Cardiac muscle cell (in vitro differentiated cells and primary cell): Measurements from ENCODE around the gene BCS1L. TPM values are rescaled to one million over a fixed set of nuclear protein-coding genes. Genes with fewer than 3 reads are reported as not detected.
A peak's percentile ranks its signal among the peaks of the same experiment; 100 is the strongest.

Experiments used
- DNase-seq, 2 donors: peaks; one replicate each; pipeline versions ENCODE4 v3.0.0 to v3.0.0-alpha.2; 2010 to 2017; ENCODE audit warnings: low read depth in 1 of 2, low spot score in 1 of 2
- H3K27ac ChIP-seq: fragments of 200-600 bp; sonication (generic); 2 replicates; pipeline ENCODE4 v1.5.1; 2016
- H3K27me3 ChIP-seq: fragments of 200-600 bp; sonication (generic); 2 replicates; pipeline ENCODE4 v1.6.0; 2016; ENCODE audit warnings: control low read depth
- H3K36me3 ChIP-seq: fragments of 200-600 bp; sonication (generic); 2 replicates; pipeline ENCODE4 v1.5.1; 2016; ENCODE audit warnings: control low read depth
- H3K4me1 ChIP-seq: fragments of 200-600 bp; sonication (generic); 2 replicates; pipeline ENCODE4 v1.8.1; 2017; ENCODE audit warnings: low read depth, mild to moderate bottlenecking, mixed run types
- H3K4me3 ChIP-seq: fragments of 200-600 bp; sonication (generic); 2 replicates; pipeline ENCODE4 v1.5.1; 2016; ENCODE audit warnings: mild to moderate bottlenecking
- H3K9me3 ChIP-seq: fragments of 200-600 bp; sonication (generic); 2 replicates; pipeline ENCODE4 v1.5.1; 2017; ENCODE audit warnings: low read depth, mild to moderate bottlenecking, control low read depth
- polyA plus RNA-seq: library from polyadenylated mRNA; unstranded; fragments of >200 nt; fragmentation: Nextera tagmentation; extraction: Ambion mirVana; gene quantifications from 2 replicates; pipeline ENCODE4 v1.2.1, GENCODE V29; 2016
- total RNA-seq: library from RNA; depleted of rRNA; stranded (reverse); fragments of >200 nt; gene quantifications from 2 replicates; pipeline ENCODE4 v1.2.3, GENCODE V29; 2016
- TF ChIP-seq, protein P1 (sequence below): IDR thresholded peaks from 2 replicates; pipeline ENCODE4 v1.5.1; 2012; ENCODE audit warnings: low read depth, mild to moderate bottlenecking, low read length

Gene BCS1L
- total and polyA plus RNA-seq, 2 experiments from 2014 or later = 28.6 to 67.0 TPM

DNA sequence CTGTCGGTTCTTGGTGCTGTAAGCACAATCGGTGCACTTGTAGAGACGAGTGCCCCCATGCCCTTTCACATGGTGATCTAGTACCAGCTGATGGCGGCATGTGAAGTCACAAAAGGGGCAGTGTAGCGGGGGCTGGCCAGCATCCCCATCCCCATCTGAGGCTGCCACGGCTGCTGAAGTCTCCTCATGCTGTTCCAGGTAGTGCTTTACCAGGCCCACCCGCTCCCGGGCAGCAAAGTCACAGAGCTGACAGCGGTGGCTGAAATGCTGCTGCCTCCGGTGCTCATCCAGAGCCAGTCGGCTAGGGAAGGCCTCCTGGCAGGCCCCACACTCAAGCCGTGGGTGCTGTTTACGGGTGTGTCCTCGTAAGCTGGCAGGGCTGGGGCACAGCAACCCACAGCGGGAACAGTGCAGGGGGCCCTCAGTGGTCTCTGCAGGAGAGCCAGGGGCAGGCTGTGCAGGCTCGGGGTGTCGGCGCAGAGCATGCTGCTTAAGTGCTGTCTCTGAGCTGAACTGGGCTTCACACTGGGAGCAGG is 17.3 kb upstream of the BCS1L start:
- Histone ChIP-seq H3K27ac (no peak overlapping the region), H3K36me3 (peaks cover 50% of the 10 kb centered on the region), H3K27me3 (no peaks in the 10 kb centered on the region), H3K9me3 (no peaks in the 10 kb centered on the region), H3K4me1 (no peaks in the 10 kb centered on the region), H3K4me3 (no peak overlapping the region)
- TF ChIP-seq, protein P1, sequence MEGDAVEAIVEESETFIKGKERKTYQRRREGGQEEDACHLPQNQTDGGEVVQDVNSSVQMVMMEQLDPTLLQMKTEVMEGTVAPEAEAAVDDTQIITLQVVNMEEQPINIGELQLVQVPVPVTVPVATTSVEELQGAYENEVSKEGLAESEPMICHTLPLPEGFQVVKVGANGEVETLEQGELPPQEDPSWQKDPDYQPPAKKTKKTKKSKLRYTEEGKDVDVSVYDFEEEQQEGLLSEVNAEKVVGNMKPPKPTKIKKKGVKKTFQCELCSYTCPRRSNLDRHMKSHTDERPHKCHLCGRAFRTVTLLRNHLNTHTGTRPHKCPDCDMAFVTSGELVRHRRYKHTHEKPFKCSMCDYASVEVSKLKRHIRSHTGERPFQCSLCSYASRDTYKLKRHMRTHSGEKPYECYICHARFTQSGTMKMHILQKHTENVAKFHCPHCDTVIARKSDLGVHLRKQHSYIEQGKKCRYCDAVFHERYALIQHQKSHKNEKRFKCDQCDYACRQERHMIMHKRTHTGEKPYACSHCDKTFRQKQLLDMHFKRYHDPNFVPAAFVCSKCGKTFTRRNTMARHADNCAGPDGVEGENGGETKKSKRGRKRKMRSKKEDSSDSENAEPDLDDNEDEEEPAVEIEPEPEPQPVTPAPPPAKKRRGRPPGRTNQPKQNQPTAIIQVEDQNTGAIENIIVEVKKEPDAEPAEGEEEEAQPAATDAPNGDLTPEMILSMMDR = no peak
- no peak for DNase-seq

DNA sequence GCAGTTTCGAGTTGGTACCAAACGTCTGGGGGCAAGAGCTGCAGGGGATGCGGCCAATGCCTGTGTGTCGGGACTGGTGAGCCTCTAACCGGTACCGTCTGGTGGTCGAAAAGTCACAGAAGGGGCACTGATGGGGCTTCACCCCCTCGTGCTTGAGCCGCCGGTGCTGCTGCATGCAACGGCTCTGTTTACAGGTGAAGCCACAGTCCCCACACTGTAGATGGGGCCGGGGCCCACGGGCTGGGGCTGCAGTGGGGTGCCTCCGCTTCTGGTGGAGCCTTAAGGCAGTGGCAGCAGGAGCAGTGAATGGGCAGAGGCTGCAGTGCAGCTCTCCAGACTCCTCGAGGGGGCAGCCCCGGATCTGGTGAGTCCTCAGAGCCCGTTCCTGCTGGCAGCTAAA is 16.7 kb upstream of the BCS1L start:
- TF ChIP-seq, protein P1 = no peak
- H3K36me3 ChIP-seq = peaks cover 50% of the 10 kb centered on the region
- DNase-seq = no peak
- H3K27me3 ChIP-seq = no peaks in the 10 kb centered on the region
- no peaks in the 10 kb centered on the region for H3K4me1 ChIP-seq
- no peaks in the 10 kb centered on the region for H3K9me3 ChIP-seq
- H3K27ac ChIP-seq = no peak overlapping the region
- H3K4me3 ChIP-seq = no peak overlapping the region

DNA sequence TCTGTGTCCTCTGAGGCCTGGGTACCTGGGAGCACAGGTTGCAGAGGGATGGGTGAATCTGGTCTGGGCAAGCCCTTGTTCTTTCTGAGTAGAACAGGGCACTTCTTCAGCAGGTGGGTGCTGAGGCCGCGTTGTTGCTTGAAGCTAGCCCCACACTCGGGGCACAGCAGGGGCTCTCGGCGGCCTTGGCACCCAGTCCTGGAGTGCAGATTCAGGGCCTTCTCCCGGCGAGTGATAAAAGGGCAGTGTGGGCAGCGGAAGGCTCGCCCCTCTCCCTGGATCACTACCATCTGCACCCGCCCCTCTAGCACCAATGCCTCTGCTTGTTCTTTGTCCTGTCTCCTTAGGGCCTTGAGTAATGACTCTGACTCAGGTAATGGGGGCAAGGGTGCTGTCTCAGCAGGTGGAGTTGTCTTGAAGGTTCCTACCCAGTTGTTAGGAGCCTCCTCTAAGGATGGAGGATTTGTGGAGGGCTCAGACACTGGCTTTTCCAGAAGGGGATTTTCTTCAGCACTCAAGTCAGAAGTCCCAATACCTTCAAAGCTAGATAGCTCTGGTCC is 15.7 kb upstream of the BCS1L start:
- DNase-seq = no peak
- TF ChIP-seq, protein P1 = no peak
- H3K27me3 ChIP-seq = no peaks in the 10 kb centered on the region
- H3K4me1 ChIP-seq = no peaks in the 10 kb centered on the region
- H3K27ac ChIP-seq = no peak overlapping the region
- H3K9me3 ChIP-seq = no peaks in the 10 kb centered on the region
- peaks cover 50% of the 10 kb centered on the region for H3K36me3 ChIP-seq
- H3K4me3 ChIP-seq = no peak overlapping the region

DNA sequence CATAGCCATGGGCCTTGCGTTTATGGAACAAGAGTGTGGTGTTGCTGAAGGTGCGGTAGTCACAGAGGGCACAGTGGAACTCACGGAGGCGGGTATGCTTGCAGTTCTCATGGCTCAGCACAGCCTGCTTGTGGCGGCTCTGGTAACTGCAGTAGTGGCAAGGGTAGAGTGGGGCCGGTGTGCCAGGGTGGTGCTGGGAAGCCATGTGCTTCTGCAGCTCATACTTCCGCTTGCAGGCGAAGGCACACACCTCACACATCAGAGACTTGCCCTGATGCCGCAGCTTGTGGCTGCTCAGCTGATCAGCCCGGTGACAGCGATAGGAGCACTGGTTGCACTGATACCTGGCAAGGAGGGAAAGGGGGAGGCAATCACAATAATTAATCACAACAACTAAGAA is 14.8 kb upstream of the BCS1L start:
- DNase-seq = no peak
- Histone ChIP-seq H3K27me3 (no peaks in the 10 kb centered on the region), H3K9me3 (no peaks in the 10 kb centered on the region), H3K4me3 (no peak overlapping the region), H3K27ac (no peak overlapping the region), H3K4me1 (no peaks in the 10 kb centered on the region), H3K36me3 (peaks cover 50% of the 10 kb centered on the region)
- TF ChIP-seq, protein P1 = no peak

DNA sequence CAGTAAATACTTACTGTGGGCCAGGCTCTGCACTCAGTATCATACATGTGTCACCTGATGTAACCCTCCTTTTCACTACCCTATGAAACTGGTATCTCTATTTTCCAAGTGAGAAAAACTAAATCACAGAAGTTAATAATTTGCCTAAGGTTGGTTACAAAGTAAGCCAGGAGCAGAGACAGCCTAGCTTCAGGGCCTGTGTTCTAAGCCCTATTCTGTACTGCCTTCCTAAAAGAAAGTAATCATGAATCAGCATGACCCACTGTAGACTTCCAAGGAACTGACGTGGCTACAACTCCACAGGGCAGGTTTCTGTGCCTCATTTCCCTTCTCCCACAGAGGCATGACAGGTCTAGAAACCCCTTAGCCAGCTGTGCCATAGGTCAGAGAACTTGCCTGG is 14.4 kb upstream of the BCS1L start:
- Histone ChIP-seq H3K36me3 (peaks cover 48% of the 10 kb centered on the region), H3K4me3 (no peak overlapping the region), H3K27ac (no peak overlapping the region), H3K9me3 (no peaks in the 10 kb centered on the region), H3K4me1 (no peaks in the 10 kb centered on the region), H3K27me3 (no peaks in the 10 kb centered on the region)
- peak in 1 of 2 donors; percentile 22 for DNase-seq
- TF ChIP-seq, protein P1 = no peak
